SU-DHL-6 (cell line): ENCODE measurements around the gene INTS3.

Experiments used
- H2AFZ ChIP-seq: fragments of 200-600 bp; sonication (generic); 2 replicates; pipeline ENCODE4 v1.6.1; 2014; ENCODE audit warnings: low read depth, mild to moderate bottlenecking, moderate library complexity, mixed read lengths, antibody characterized with exemption, low read length; ENCODE audit not compliant: severe bottlenecking
- H3F3A ChIP-seq: fragments of 200-600 bp; shearing (Covaris generic); 2 replicates; pipeline ENCODE4 v1.6.0; 2016; ENCODE audit warnings: antibody characterized with exemption, mild to moderate bottlenecking; ENCODE audit not compliant: insufficient read depth
- H3K27ac ChIP-seq: fragments of 200-600 bp; sonication (generic); 2 replicates; pipeline ENCODE4 v1.5.1; 2016; ENCODE audit warnings: low read depth, mild to moderate bottlenecking, low read length, moderate library complexity, mixed read lengths
- H3K27me3 ChIP-seq: fragments of 200-600 bp; sonication (generic), shearing (Covaris generic); 2 replicates; pipeline ENCODE4 v1.6.0; 2014; ENCODE audit warnings: mild to moderate bottlenecking, low read length
- H3K36me3 ChIP-seq: fragments of 200-600 bp; sonication (generic); 2 replicates; pipeline ENCODE4 v1.6.1; 2014; ENCODE audit warnings: mild to moderate bottlenecking, low read length, mixed read lengths
- H3K4me2 ChIP-seq: fragments of 300-600, 200-600 bp; shearing (Covaris generic), sonication (generic); 2 replicates; pipeline ENCODE4 v1.6.0; 2014; ENCODE audit warnings: low read length, low read depth, mild to moderate bottlenecking; ENCODE audit not compliant: poor library complexity, severe bottlenecking
- H3K4me3 ChIP-seq: fragments of 200-600 bp; sonication (generic); 2 replicates; pipeline ENCODE4 v1.5.1; 2014; ENCODE audit warnings: antibody characterized with exemption, low read length, mild to moderate bottlenecking, mixed read lengths; ENCODE audit not compliant: insufficient read depth, poor library complexity, severe bottlenecking
- H3K79me2 ChIP-seq: fragments of 200-600 bp; sonication (generic); 2 replicates; pipeline ENCODE4 v1.6.1; 2014; ENCODE audit warnings: mild to moderate bottlenecking, low read length, moderate library complexity; ENCODE audit not compliant: insufficient read depth
- H3K9ac ChIP-seq: fragments of 200-600 bp; sonication (generic); 2 replicates; pipeline ENCODE4 v1.7.0; 2014; ENCODE audit warnings: mild to moderate bottlenecking, low read length
- H3K9me2 ChIP-seq: fragments of 200-600 bp; sonication (generic); replicated peaks from 2 replicates; pipeline ENCODE4 v1.6.1; 2014; ENCODE audit warnings: low read length; ENCODE audit not compliant: insufficient read depth
- H3K9me3 ChIP-seq: fragments of 200-600 bp; sonication (generic); 2 replicates; pipeline ENCODE4 v1.6.1; 2014; ENCODE audit warnings: low read length, mixed read lengths; ENCODE audit not compliant: insufficient read depth
- H4K20me1 ChIP-seq: fragments of 200-600 bp; sonication (generic); 2 replicates; pipeline ENCODE4 v1.6.1; 2014; ENCODE audit warnings: low read depth, mild to moderate bottlenecking, antibody characterized with exemption, low read length, moderate library complexity, mixed read lengths
- EZH2phosphoT487 ChIP-seq: fragments of 200-600 bp; sonication (generic), shearing (Covaris generic); conservative IDR thresholded peaks from 2 replicates; pipeline ENCODE4 v1.6.1; 2018; ENCODE audit warnings: mild to moderate bottlenecking, antibody characterized with exemption, low read length, moderate library complexity, mixed read lengths
- TF ChIP-seq, protein P1 (sequence below): fragments of 200-600 bp; sonication (generic); IDR thresholded peaks from one replicate; pipeline ENCODE4 v1.5.1; 2017; ENCODE audit warnings: antibody characterized with exemption, mild to moderate bottlenecking, low read length, moderate library complexity; ENCODE audit not compliant: insufficient read depth, poor library complexity, severe bottlenecking

INTS3 gene, protein sequence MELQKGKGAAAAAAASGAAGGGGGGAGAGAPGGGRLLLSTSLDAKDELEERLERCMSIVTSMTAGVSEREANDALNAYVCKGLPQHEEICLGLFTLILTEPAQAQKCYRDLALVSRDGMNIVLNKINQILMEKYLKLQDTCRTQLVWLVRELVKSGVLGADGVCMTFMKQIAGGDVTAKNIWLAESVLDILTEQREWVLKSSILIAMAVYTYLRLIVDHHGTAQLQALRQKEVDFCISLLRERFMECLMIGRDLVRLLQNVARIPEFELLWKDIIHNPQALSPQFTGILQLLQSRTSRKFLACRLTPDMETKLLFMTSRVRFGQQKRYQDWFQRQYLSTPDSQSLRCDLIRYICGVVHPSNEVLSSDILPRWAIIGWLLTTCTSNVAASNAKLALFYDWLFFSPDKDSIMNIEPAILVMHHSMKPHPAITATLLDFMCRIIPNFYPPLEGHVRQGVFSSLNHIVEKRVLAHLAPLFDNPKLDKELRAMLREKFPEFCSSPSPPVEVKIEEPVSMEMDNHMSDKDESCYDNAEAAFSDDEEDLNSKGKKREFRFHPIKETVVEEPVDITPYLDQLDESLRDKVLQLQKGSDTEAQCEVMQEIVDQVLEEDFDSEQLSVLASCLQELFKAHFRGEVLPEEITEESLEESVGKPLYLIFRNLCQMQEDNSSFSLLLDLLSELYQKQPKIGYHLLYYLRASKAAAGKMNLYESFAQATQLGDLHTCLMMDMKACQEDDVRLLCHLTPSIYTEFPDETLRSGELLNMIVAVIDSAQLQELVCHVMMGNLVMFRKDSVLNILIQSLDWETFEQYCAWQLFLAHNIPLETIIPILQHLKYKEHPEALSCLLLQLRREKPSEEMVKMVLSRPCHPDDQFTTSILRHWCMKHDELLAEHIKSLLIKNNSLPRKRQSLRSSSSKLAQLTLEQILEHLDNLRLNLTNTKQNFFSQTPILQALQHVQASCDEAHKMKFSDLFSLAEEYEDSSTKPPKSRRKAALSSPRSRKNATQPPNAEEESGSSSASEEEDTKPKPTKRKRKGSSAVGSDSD

DNA sequence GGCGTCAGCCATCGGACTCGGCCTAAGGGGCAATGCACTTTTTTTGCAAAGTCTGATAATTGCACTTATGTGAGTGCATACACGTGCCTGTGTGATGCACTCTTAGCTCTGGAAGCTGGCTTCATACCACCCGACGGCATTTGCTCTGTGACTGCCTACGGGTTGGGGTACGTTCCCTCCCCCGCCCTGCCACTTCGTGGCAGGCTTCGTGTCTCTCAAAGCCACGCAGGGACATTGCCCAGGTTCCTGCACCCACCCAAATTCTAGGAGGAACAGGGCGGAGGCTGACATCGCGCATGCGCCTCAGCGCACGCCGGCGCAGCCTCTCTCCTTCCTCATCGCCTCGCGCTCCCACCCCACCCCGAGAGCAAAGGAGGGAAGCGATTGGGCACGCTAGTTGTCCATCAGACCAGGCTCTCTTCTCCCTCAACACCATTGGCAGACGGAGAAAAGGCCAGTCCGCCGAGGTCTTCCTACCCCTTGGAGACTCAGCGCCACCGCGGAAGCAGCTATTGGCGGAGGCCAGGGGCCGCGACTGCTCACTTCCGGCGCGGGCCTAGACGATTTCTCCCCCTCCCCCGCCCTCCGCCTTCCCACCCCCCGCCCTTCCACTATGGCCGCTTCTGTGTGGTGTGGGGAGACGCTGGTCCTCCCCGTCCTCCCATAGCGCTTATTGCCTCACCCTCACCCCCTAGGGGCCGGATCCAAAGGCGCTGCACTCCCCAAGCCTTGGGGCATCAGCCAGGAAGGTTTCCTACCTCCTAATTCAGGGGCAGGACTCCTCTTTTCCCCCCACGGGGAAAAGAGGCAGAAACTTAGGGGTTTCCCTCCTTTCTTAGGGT, at the start of gene INTS3:
TSS of gene INTS3 (plus strand) at position 588 of the 842 bp plus-strand sequence. CDS start 585 bp downstream, outside the sequence.
- TF ChIP-seq, protein P1, sequence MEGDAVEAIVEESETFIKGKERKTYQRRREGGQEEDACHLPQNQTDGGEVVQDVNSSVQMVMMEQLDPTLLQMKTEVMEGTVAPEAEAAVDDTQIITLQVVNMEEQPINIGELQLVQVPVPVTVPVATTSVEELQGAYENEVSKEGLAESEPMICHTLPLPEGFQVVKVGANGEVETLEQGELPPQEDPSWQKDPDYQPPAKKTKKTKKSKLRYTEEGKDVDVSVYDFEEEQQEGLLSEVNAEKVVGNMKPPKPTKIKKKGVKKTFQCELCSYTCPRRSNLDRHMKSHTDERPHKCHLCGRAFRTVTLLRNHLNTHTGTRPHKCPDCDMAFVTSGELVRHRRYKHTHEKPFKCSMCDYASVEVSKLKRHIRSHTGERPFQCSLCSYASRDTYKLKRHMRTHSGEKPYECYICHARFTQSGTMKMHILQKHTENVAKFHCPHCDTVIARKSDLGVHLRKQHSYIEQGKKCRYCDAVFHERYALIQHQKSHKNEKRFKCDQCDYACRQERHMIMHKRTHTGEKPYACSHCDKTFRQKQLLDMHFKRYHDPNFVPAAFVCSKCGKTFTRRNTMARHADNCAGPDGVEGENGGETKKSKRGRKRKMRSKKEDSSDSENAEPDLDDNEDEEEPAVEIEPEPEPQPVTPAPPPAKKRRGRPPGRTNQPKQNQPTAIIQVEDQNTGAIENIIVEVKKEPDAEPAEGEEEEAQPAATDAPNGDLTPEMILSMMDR: no peak
- TF ChIP-seq EZH2phosphoT487: no peak
- peak within 1 kb of the TSS; percentile 78 for H3K4me3 ChIP-seq
- peak within 1 kb of the TSS; percentile 42 for H2AFZ ChIP-seq
- peaks cover 21% of the 10 kb centered on the region for H3K79me2 ChIP-seq
- H3K27me3 ChIP-seq: no peaks in the 10 kb centered on the region
- no peaks in the 10 kb centered on the region for H3K9me3 ChIP-seq
- H4K20me1 ChIP-seq: no peaks in the 10 kb centered on the region
- no peaks in the 10 kb centered on the region for H3K9me2 ChIP-seq
- H3F3A ChIP-seq: peaks cover 17% of the 10 kb centered on the region; the same call in 1 of the 2 replicates
- peak within 1 kb of the TSS; percentile 75 for H3K27ac ChIP-seq
- no peaks in the 10 kb centered on the region for H3K36me3 ChIP-seq
- H3K9ac ChIP-seq: peak within 1 kb of the TSS; percentile 99
- H3K4me2 ChIP-seq: peak within 1 kb of the TSS; percentile 90

DNA sequence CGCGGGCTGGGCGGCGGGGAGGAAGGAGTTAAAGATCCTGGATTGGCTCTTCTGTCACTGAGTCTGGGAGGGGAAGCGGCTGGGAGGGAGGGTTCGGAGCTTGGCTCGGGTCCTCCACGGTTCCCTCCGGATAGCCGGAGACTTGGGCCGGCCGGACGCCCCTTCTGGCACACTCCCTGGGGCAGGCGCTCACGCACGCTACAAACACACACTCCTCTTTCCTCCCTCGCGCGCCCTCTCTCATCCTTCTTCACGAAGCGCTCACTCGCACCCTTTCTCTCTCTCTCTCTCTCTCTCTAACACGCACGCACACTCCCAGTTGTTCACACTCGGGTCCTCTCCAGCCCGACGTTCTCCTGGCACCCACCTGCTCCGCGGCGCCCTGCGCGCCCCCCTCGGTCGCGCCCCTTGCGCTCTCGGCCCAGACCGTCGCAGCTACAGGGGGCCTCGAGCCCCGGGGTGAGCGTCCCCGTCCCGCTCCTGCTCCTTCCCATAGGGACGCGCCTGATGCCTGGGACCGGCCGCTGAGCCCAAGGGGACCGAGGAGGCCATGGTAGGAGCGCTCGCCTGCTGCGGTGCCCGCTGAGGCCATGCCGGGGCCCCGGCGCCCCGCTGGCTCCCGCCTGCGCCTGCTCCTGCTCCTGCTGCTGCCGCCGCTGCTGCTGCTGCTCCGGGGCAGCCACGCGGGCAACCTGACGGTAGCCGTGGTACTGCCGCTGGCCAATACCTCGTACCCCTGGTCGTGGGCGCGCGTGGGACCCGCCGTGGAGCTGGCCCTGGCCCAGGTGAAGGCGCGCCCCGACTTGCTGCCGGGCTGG, 49.1 kb upstream of the INTS3 start, which contains the start of gene NPR1:
TSS of gene NPR1 (plus strand) at position 170 of the 818 bp plus-strand sequence. CDS start at position 591, 421 bp downstream.
- Histone ChIP-seq H3K27me3 (no peaks in the 10 kb centered on the region), H3K36me3 (no peaks in the 10 kb centered on the region), H2AFZ (no peak within 1 kb of the TSS), H3F3A (no peaks in the 10 kb centered on the region), H3K9ac (no peak within 1 kb of the TSS), H3K4me3 (no peak within 1 kb of the TSS), H3K27ac (no peak within 1 kb of the TSS), H3K4me2 (peak within 1 kb of the TSS; percentile 15), H3K9me3 (no peaks in the 10 kb centered on the region), H3K79me2 (no peaks in the 10 kb centered on the region), H3K9me2 (no peaks in the 10 kb centered on the region), H4K20me1 (no peaks in the 10 kb centered on the region)
- TF ChIP-seq, protein P1: no peak
- no peak for TF ChIP-seq EZH2phosphoT487
